GM21526 (cell line): ENCODE measurements around the gene SLC26A9.
"Not testable (repeated sequence)": the region's sequence is repeated elsewhere in the genome, so short reads cannot be mapped to it uniquely, and the experiment has no call there.

ENCODE experiments used
- ATAC-seq: cut with Tn5 transposase; IDR thresholded peaks from one replicate; pipeline ENCODE4 v1.9.1; 2021; ENCODE audit warnings: moderate library complexity; ENCODE audit not compliant: unreplicated experiment, low FRiP score

Gene SLC26A9

GRCh38 chr1:205905095-205905494 lies 38.2 kb downstream of the SLC26A9 start:
- not testable (repeated sequence) for ATAC-seq

DNA sequence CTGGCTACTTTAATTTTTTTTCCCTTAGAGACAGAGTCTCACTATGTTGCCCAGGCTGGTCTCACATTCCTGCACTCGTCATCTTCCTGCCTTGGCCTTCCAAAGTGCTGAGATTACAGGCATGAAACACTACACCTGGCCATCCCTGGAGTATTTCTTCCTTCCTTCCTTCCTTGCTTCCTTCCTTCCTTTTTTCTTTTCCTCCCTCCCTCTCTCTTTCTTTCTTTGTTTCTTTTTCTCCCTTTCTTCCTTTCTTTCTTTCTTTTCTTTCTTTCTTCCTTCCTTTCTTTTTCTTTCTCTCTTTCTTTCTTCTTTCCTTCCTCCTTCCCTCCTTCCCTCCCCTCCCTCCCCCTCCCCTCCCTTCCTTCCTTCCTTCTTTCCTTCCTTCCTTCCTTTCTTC lies 46.9 kb downstream of the SLC26A9 start:
- ATAC-seq: no peak

- not testable (repeated sequence) for ATAC-seq
Observed at GRCh38 chr1:205894119-205894518, 49.1 kb downstream of the SLC26A9 start.

DNA sequence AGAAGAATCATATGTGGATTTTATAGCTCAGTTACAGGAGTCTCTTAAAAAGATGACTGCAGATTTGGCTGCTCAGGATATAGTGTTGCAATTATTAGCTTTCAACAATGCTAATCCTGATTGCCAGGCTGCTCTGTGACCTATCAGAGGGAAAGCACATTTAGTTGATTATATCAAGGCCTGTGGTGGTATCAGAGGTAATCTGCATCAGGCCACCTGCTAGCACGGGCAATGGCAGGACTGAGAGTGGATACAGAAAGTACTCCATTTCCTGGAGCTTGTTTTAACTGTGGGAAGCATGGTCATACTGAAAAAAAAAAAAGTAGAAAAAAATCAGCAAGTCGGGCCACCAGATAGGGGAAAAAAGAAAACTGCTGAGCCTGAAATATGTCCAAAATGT lies 51.1 kb downstream of the SLC26A9 start:
- not testable (repeated sequence) for ATAC-seq

DNA sequence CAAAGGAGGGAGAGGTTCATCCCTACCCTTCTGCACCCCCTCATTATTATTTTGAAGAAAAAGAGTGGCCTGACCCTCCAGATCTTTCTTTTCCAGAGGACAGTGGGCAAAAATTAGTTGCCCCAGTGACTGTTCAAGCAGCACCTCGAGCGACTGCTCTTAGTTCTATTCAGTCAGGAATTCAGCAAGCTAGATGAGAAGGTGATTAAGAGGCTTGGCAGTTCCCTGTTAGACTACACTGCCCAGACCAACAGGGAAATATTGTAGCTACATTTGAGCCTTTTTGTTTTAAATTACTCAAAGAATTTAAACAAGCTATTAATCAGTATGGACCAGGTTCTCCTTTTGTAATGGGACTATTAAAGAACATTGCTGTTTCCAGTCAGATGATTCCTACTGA lies 51.8 kb downstream of the SLC26A9 start:
- ATAC-seq: not testable (repeated sequence)

DNA sequence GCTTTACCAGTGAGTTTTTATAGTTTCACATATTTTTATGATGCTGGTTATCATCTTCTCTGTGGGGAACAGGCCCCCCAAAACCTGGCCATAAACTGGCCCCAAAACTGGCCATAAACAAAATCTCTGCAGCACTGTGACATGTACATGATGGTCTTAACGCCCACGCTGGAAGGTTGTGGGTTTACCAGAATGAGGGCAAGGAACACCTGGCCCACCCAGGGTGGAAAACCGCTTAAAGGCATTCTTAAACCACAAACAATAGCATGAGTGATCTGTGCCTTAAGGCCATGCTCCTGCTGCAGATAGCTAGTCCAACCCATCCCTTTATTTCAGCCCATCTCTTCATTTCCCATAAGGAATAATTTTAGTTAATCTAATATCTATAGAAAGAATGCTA lies 52.6 kb downstream of the SLC26A9 start:
- ATAC-seq: not testable (repeated sequence)

DNA sequence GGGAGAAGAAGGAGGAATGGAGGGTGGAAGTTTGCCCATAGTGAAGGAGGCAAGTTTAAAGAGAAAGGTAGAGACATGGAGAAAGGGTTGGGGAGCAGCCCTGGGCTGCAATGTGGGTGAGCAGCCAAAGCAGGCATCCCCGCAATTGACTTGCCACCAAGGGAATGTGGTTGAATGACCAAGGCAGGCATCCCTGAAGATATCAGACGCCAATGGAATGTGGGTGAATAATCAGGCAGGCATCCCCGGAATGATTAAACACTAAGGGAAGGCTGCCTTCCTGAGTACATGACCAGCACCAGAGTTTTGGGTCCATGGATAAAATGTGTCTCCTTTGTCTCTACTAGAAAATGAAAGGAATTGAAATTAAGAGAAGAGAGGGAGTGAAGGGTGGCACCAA lies 53.5 kb downstream of the SLC26A9 start:
- ATAC-seq: not testable (repeated sequence)

DNA sequence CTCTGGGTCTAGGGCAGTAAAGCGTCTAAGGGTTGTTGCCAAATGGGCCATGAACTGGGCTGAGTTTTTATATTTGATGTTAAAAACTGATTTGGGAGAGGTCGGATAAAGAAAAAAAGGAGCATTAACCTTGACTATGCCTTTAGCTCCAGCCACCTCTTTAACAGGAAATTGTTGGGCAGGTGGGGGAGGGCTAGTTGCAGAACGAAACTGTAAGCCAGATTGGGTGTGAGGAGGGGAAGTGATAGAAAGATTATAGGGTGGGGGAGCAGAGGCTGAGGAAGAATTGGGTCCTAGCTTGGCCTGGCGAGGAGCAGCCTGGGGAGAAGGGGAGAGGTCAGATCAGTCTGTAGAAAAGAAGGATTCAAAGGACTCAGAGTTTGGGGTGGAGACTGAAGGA lies 54.2 kb downstream of the SLC26A9 start:
- not testable (repeated sequence) for ATAC-seq

- ATAC-seq: no peak
Observed at GRCh38 chr1:205883792-205884191, 59.5 kb downstream of the SLC26A9 start.

GRCh38 chr1:205880923-205881322 lies 62.3 kb downstream of the SLC26A9 start:
- ATAC-seq: no peak

- no peak for ATAC-seq
Observed at GRCh38 chr1:205879974-205880373, 63.3 kb downstream of the SLC26A9 start.

DNA sequence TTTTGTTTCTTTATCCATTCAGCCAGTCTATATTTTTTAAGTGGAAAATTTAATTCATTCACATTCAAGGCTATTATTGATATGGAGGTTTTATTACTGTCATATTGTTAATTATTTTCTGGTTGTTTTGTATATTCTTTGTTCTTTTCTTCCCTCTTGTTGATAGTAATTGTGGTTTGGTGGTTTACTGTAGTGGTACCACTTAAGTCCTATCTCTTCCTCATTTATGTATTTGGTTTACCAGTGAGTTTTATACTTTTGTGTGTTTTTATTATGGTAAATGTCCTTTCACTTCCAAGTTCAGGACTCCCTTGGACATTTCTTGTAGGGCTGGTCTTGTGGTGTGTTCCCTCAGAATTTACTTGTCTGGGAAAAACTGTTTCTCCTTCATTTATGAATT lies 65.2 kb downstream of the SLC26A9 start:
- no peak for ATAC-seq

DNA sequence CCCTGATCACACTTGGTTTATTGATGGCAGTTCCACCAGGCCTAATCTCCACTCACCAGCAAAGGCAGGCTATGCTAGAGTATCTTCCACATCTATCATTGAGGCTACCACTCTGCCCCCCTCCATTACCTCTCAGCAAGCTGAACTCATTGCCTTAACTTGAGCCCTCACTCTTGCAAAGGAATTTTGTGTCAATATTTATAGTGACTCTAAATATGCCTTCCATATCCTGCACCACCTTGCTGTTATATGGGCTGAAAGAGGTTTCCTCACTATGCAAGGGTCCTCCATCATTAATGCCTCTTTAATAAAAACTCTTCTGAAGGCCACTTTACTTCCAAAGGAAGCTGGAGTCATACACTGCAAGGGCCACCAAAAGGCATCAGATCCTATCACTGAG lies 70.1 kb downstream of the SLC26A9 start:
- ATAC-seq: not testable (repeated sequence)

GRCh38 chr1:205870236-205870635 lies 73.0 kb downstream of the SLC26A9 start:
- no peak for ATAC-seq
